Measurements from ENCODE around the gene VIM.

Gene VIM

GRCh38 chr10:17219024-17219423 is 9.0 kb upstream of the VIM start:
- no peak overlapping the region for H2BK15ac ChIP-seq (ENCODE audit: low read length)
- no CpG with 5 or more reads among the region's 2 CpGs for WGBS, 2 donors (ENCODE audit: extremely low coverage in 2 of 2, insufficient read length in 2 of 2, insufficient replicate concordance in 1 of 2)
- no peak overlapping the region for H3K4me2 ChIP-seq (ENCODE audit: insufficient read depth, low read length, poor library complexity, severe bottlenecking)
- peaks cover 0 to 2% of the 10 kb centered on the region in 2 donors for H3K9me3 ChIP-seq (replicated peaks in 1 of 2; ENCODE audit: control insufficient read depth in 2 of 2, insufficient read depth in 1 of 2, low read depth in 1 of 2, low read length in 2 of 2)
- peaks cover 0 to 7% of the 10 kb centered on the region in 2 donors for H3K4me1 ChIP-seq (ENCODE audit: control insufficient read depth in 2 of 2, insufficient read depth in 1 of 2, low read depth in 1 of 2, low read length in 2 of 2)
- H4K91ac ChIP-seq (ENCODE audit: low read depth, low read length, poor library complexity), result no peak overlapping the region
- H3K23ac ChIP-seq (ENCODE audit: low read depth, low read length, poor library complexity), result no peak overlapping the region
- no peak overlapping the region for H2BK12ac ChIP-seq (ENCODE audit: low read length)
- no peak overlapping the region for H2AFZ ChIP-seq (ENCODE audit: low read length)
- H3K4ac ChIP-seq (ENCODE audit: low read length), result no peak overlapping the region
- H3K27me3 ChIP-seq (ENCODE audit: control insufficient read depth in 3 of 3, insufficient read depth in 3 of 3, low read depth in 1 of 3, low read length in 3 of 3), result no peaks in the 10 kb centered on the region
- H3K27ac ChIP-seq (replicated peaks; ENCODE audit: low read length), result no peak overlapping the region
- no peak overlapping the region for H3K18ac ChIP-seq (ENCODE audit: low read length)
- no peak overlapping the region for H2AK5ac ChIP-seq (ENCODE audit: low read depth, low read length)
- H3K9ac ChIP-seq (ENCODE audit: low read depth, low read length, poor library complexity), result no peak overlapping the region
- H4K8ac ChIP-seq (ENCODE audit: low read depth, low read length), result no peak overlapping the region
- no peaks in the 10 kb centered on the region for H3K79me1 ChIP-seq (ENCODE audit: low read depth, low read length)
- no peak overlapping the region for H2BK120ac ChIP-seq (ENCODE audit: low read depth, low read length)
- DNase-seq (ENCODE audit: low spot score), result no peak
- H3K4me3 ChIP-seq (ENCODE audit: low read length in 2 of 2), result no peak overlapping the region
- no peak overlapping the region for H3K14ac ChIP-seq (ENCODE audit: low read length)
- H3K36me3 ChIP-seq (replicated peaks in 1 of 2; ENCODE audit: control insufficient read depth in 2 of 2, insufficient read depth in 2 of 2, low read length in 2 of 2), result no peaks in the 10 kb centered on the region
- no peak overlapping the region for H2BK5ac ChIP-seq (ENCODE audit: low read length)

- WGBS, 2 donors (ENCODE audit: extremely low coverage in 2 of 2, insufficient read length in 2 of 2, insufficient replicate concordance in 1 of 2), result no CpG with 5 or more reads among the region's 1 CpG
- Histone ChIP-seq H3K79me1 (ENCODE audit: low read depth, low read length) (no peaks in the 10 kb centered on the region), H2AFZ (ENCODE audit: low read length) (no peak overlapping the region), H3K4ac (ENCODE audit: low read length) (no peak overlapping the region), H2BK12ac (ENCODE audit: low read length) (no peak overlapping the region), H3K27ac (replicated peaks; ENCODE audit: low read length) (no peak overlapping the region), H4K91ac (ENCODE audit: low read depth, low read length, poor library complexity) (no peak overlapping the region), H2AK5ac (ENCODE audit: low read depth, low read length) (no peak overlapping the region), H3K9ac (ENCODE audit: low read depth, low read length, poor library complexity) (no peak overlapping the region), H3K18ac (ENCODE audit: low read length) (no peak overlapping the region), H3K36me3 (replicated peaks in 1 of 2; ENCODE audit: control insufficient read depth in 2 of 2, insufficient read depth in 2 of 2, low read length in 2 of 2) (no peaks in the 10 kb centered on the region), H3K14ac (ENCODE audit: low read length) (no peak overlapping the region), H4K8ac (ENCODE audit: low read depth, low read length) (no peak overlapping the region), H3K27me3 (ENCODE audit: control insufficient read depth in 3 of 3, insufficient read depth in 3 of 3, low read depth in 1 of 3, low read length in 3 of 3) (no peaks in the 10 kb centered on the region), H3K4me2 (ENCODE audit: insufficient read depth, low read length, poor library complexity, severe bottlenecking) (no peak overlapping the region), H3K23ac (ENCODE audit: low read depth, low read length, poor library complexity) (no peak overlapping the region), H3K9me3 (replicated peaks in 1 of 2; ENCODE audit: control insufficient read depth in 2 of 2, insufficient read depth in 1 of 2, low read depth in 1 of 2, low read length in 2 of 2) (peaks cover 0 to 2% of the 10 kb centered on the region in 2 donors), H2BK120ac (ENCODE audit: low read depth, low read length) (no peak overlapping the region), H2BK15ac (ENCODE audit: low read length) (no peak overlapping the region), H2BK5ac (ENCODE audit: low read length) (no peak overlapping the region), H3K4me3 (ENCODE audit: low read length in 2 of 2) (no peak overlapping the region), H3K4me1 (ENCODE audit: control insufficient read depth in 2 of 2, insufficient read depth in 1 of 2, low read depth in 1 of 2, low read length in 2 of 2) (peaks cover 0 to 5% of the 10 kb centered on the region in 2 donors)
- no peak for DNase-seq (ENCODE audit: low spot score)
Observed at GRCh38 chr10:17220652-17221100, 7.4 kb upstream of the VIM start.

- H3K14ac ChIP-seq (ENCODE audit: low read length), result no peak overlapping the region
- peaks cover 0 to 2% of the 10 kb centered on the region in 2 donors for H3K9me3 ChIP-seq (replicated peaks in 1 of 2; ENCODE audit: control insufficient read depth in 2 of 2, insufficient read depth in 1 of 2, low read depth in 1 of 2, low read length in 2 of 2)
- H3K18ac ChIP-seq (ENCODE audit: low read length), result no peak overlapping the region
- H3K9ac ChIP-seq (ENCODE audit: low read depth, low read length, poor library complexity), result no peak overlapping the region
- no peak overlapping the region for H2BK120ac ChIP-seq (ENCODE audit: low read depth, low read length)
- H3K23ac ChIP-seq (ENCODE audit: low read depth, low read length, poor library complexity), result no peak overlapping the region
- H2BK12ac ChIP-seq (ENCODE audit: low read length), result no peak overlapping the region
- H4K8ac ChIP-seq (ENCODE audit: low read depth, low read length), result no peak overlapping the region
- H2AK5ac ChIP-seq (ENCODE audit: low read depth, low read length), result no peak overlapping the region
- no peak overlapping the region for H2BK5ac ChIP-seq (ENCODE audit: low read length)
- no peak overlapping the region for H4K91ac ChIP-seq (ENCODE audit: low read depth, low read length, poor library complexity)
- DNase-seq (ENCODE audit: low spot score), result no peak
- WGBS, 2 donors (ENCODE audit: extremely low coverage in 2 of 2, insufficient read length in 2 of 2, insufficient replicate concordance in 1 of 2), result 100% methylated on average over 1 of the region's 4 CpGs; no CpG with 5 or more reads in 1 of the 2 donors
- no peaks in the 10 kb centered on the region for H3K79me1 ChIP-seq (ENCODE audit: low read depth, low read length)
- no peaks in the 10 kb centered on the region for H3K36me3 ChIP-seq (replicated peaks in 1 of 2; ENCODE audit: control insufficient read depth in 2 of 2, insufficient read depth in 2 of 2, low read length in 2 of 2)
- H2BK15ac ChIP-seq (ENCODE audit: low read length), result no peak overlapping the region
- no peak overlapping the region for H3K4me2 ChIP-seq (ENCODE audit: insufficient read depth, low read length, poor library complexity, severe bottlenecking)
- no peak overlapping the region for H3K4ac ChIP-seq (ENCODE audit: low read length)
- no peaks in the 10 kb centered on the region for H3K27me3 ChIP-seq (ENCODE audit: control insufficient read depth in 3 of 3, insufficient read depth in 3 of 3, low read depth in 1 of 3, low read length in 3 of 3)
- H3K4me3 ChIP-seq (ENCODE audit: low read length in 2 of 2), result no peak overlapping the region
- no peak overlapping the region for H2AFZ ChIP-seq (ENCODE audit: low read length)
- H3K4me1 ChIP-seq (ENCODE audit: control insufficient read depth in 2 of 2, insufficient read depth in 1 of 2, low read depth in 1 of 2, low read length in 2 of 2), result peaks cover 6 to 9% of the 10 kb centered on the region in 2 donors
- H3K27ac ChIP-seq (replicated peaks; ENCODE audit: low read length), result no peak overlapping the region
Observed at GRCh38 chr10:17222329-17222728, 5.7 kb upstream of the VIM start.

GRCh38 chr10:17225808-17226207 is 2.2 kb upstream of the VIM start:
- no peak overlapping the region for H2BK12ac ChIP-seq (ENCODE audit: low read length)
- H3K36me3 ChIP-seq (replicated peaks in 1 of 2; ENCODE audit: control insufficient read depth in 2 of 2, insufficient read depth in 2 of 2, low read length in 2 of 2), result peaks cover 0 to 14% of the 10 kb centered on the region in 2 donors
- peaks cover 9 to 14% of the 10 kb centered on the region in 2 donors for H3K4me1 ChIP-seq (ENCODE audit: control insufficient read depth in 2 of 2, insufficient read depth in 1 of 2, low read depth in 1 of 2, low read length in 2 of 2)
- peaks cover 0 to 2% of the 10 kb centered on the region in 2 donors for H3K9me3 ChIP-seq (replicated peaks in 1 of 2; ENCODE audit: control insufficient read depth in 2 of 2, insufficient read depth in 1 of 2, low read depth in 1 of 2, low read length in 2 of 2)
- H3K14ac ChIP-seq (ENCODE audit: low read length), result no peak overlapping the region
- H3K4ac ChIP-seq (ENCODE audit: low read length), result no peak overlapping the region
- H3K4me3 ChIP-seq (ENCODE audit: low read length in 2 of 2), result no peak overlapping the region
- DNase-seq (ENCODE audit: low spot score), result no peak
- H3K4me2 ChIP-seq (ENCODE audit: insufficient read depth, low read length, poor library complexity, severe bottlenecking), result no peak overlapping the region
- no peak overlapping the region for H3K23ac ChIP-seq (ENCODE audit: low read depth, low read length, poor library complexity)
- no CpG with 5 or more reads among the region's 4 CpGs for WGBS, 2 donors (ENCODE audit: extremely low coverage in 2 of 2, insufficient read length in 2 of 2, insufficient replicate concordance in 1 of 2)
- no peak overlapping the region for H3K9ac ChIP-seq (ENCODE audit: low read depth, low read length, poor library complexity)
- no peak overlapping the region for H2BK120ac ChIP-seq (ENCODE audit: low read depth, low read length)
- H3K79me1 ChIP-seq (ENCODE audit: low read depth, low read length), result peaks cover 5% of the 10 kb centered on the region
- H3K18ac ChIP-seq (ENCODE audit: low read length), result no peak overlapping the region
- H2BK5ac ChIP-seq (ENCODE audit: low read length), result no peak overlapping the region
- H3K27ac ChIP-seq (replicated peaks; ENCODE audit: low read length), result no peak overlapping the region
- no peak overlapping the region for H4K8ac ChIP-seq (ENCODE audit: low read depth, low read length)
- H2AK5ac ChIP-seq (ENCODE audit: low read depth, low read length), result no peak overlapping the region
- H3K27me3 ChIP-seq (ENCODE audit: control insufficient read depth in 3 of 3, insufficient read depth in 3 of 3, low read depth in 1 of 3, low read length in 3 of 3), result no peaks in the 10 kb centered on the region
- no peak overlapping the region for H2AFZ ChIP-seq (ENCODE audit: low read length)
- H2BK15ac ChIP-seq (ENCODE audit: low read length), result no peak overlapping the region
- H4K91ac ChIP-seq (ENCODE audit: low read depth, low read length, poor library complexity), result no peak overlapping the region
